GM21381 (cell line): ENCODE measurements around the gene GPR84.
"Not testable (repeated sequence)": the region's sequence is repeated elsewhere in the genome, so short reads cannot be mapped to it uniquely, and the experiment has no call there.

ENCODE experiments used
- ATAC-seq: cut with Tn5 transposase; IDR thresholded peaks from one replicate; pipeline ENCODE4 v1.9.1; 2021; ENCODE audit warnings: mild to moderate bottlenecking, moderate library complexity; ENCODE audit not compliant: unreplicated experiment

Gene GPR84

DNA sequence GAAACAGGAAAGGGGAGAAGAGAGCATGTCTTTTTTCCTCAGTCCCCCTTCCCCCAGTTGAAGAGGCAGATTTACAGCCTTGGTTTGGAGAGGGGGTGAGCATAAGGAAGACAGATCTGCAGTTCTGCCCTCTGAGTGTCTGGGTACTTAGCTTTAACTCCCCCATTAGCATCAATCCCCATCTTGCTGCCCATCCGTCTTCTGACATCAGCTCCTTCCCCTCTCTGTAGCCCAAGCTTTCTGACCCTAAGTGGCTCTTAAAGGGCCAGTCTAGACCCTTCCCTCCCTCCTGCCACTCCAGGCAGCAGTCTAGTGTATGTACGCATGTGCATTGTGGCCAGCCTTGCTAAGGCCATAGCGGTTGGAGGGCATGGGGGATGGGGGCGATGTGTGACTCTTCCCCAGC lies 7.3 kb downstream of the GPR84 start:
- ATAC-seq, result no peak

DNA sequence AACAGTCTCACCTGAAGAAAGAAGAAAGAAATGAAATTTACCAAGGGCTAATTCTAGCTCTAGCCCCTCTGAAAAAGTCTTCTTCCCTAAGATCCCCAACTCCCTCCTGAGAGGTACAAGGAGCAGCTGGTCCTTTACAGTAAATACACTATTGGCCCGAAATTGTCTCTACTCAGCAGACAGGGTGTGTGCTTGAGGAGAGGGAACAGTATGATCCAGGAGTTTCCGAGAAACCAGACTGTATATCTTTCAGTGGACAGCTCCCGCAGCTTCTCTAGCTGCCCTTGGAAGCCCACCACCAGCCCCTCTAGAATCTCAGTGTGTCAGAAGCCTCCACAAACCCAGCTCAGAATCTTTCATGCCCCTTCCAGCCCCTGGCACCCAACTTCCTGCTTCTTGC lies 8.1 kb downstream of the GPR84 start:
- ATAC-seq, result no peak

DNA sequence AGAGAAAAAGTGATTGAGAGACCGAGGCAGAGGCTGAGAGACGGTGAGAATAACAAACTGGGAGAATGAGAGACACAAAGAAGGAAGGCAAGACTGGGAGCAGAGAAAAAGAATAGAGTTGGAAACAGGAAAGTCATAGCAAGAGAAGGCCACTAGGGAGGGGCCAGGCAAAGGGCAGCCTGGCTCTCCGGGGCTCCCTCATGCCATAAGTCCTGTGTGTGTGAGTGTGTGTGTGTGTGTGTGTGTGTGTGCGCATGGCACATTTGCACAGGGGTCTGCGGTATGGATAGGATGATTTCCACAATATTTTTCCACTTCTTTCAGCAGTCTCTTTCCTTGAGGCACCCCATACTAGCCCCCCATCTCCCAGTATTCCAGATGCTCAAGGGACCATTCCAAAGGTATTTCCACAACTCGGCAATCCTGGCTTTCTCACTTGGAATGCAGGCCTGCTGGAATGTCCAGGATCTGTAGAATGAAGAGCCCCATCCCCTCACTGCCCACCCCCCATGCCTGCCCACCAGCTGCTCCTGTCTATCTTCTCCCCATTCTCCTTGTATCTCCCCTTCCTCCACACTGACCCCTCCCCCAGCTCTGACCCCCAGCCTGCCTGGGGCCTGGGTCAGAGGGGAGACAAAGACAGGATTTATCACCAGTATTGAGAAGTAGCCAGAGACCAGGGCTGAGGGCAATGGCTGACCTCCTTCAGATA lies 9.0 kb downstream of the GPR84 start:
- ATAC-seq, result no peak

GRCh38 chr12:54354271-54354670 lies 10.0 kb downstream of the GPR84 start:
- ATAC-seq, result not testable (repeated sequence)

GRCh38 chr12:54352891-54353874 lies 11.1 kb downstream of the GPR84 start:
- no peak for ATAC-seq

GRCh38 chr12:54352022-54352531 lies 12.2 kb downstream of the GPR84 start:
- ATAC-seq, result no peak

DNA sequence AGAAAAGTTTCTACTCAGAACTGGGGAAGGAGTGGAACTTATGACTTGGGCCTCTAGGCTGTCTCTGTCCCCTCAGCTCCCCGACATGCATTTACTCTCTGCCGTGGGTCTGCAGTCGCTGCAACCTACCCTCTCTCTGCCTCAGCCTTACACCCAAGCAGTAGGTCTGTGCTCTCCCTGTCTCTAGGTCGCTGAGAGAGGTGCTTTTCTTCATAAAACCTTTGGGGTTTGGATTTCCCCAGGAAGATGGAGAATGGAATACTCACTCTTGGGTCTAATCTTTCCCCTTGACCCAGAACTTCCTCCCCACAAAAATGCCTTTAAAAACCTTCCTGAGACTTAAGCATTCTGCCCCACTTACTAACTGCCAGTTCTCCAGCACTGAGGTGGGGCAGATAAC lies 12.9 kb downstream of the GPR84 start:
- ATAC-seq, result no peak

DNA sequence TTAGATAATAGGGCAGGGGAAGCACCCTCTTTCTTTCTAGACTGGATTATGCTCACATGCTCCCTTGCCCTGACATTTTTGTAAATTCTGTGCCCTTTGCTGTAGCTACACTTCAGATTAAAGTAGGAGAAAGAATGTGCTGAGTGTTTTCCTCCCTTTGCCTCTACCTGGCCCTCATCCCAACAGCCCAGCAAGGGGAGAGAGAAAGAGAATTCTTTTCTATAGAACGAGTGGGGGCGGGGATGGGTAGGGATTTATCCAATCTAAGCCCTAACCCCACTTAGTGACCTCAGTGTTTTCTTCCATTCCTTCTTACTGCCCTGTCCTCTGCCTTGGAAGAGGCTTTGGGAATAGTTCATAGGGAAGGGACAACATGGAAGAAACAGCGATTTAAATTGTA lies 13.5 kb downstream of the GPR84 start:
- ATAC-seq, result no peak

DNA sequence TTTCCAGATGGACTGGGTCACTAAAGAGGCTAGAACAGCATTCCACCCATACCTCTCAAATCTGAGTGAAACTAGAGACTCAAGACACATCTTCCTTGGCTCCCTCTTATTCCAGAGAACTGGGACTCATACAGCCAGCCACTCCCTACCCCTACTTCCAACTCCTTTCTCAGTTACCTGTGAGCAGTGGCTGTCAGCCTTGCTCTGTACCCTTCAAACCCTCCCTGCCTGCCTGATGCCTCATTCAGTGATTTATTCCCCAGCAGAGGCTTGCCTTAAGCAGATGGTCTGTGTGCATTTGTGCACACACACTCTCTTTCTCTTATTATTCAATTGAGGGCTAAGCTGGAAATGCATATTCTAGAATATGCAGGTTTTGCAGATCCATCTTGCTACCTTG lies 14.6 kb downstream of the GPR84 start:
- no peak for ATAC-seq

- no peak for ATAC-seq
Measured at GRCh38 chr12:54349036-54349435, 15.2 kb downstream of the GPR84 start.

DNA sequence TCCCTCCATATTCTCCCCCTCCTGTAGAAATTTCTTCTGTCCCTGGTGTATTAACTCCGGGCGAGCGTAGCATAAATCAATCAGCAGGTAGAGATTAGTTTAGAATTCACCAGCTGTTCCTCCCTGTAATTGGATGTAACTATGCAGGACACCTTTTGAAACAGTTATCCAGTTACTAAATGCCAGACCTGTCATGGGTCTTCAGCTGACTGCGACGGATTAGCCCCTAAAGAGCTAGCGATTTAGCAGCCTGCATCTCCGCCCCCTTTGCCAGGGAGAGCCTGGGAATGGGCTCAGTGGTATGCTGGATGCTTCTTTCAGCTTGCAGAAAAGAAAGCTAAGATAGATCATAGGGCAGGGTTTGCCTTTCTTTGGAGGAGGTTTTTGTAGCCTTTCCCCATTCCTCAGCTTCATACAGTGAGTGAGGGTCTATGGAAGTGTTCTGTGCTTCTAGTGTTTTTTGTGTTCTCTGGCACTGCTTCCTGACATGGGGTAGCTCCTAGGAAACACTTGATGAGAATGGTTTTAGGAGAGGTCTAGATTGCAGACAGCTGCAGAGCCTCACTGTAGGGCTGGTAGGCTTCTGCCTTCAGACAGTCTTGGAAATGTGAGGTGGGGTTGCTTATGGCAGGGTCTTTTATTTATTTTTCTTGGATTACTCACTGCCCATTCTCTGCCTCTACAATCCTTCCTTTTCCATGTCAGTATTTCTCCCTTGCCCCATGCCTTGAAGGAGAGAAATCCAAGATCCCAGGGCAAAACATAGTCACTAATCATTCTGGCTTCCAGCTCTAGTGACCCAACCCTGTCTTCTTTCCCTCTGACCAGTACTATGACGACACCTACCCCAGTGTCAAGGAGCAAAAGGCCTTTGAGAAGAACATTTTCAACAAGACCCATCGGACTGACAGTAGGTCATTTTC lies 22.6 kb downstream of the GPR84 start:
- no peak for ATAC-seq

DNA sequence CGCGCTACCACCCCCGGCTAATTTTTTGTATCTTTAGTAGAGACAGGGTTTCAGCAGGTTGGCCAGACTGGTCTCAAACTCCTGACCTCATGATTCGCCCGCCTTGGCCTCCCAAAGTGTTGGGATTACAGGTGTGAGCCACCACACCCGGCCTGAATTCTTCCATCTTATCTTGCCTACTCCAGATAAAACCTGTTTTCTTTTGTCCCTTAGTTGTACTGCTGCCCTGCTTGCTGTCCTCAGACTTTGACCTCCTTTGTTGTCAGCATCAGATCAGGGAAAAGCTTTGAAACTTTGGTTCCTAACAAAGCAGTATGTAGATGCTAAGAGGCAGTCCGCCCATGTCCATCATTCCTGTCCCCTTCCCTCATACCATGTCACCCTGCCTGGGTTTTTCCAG lies 23.4 kb downstream of the GPR84 start:
- no peak for ATAC-seq

GRCh38 chr12:54338698-54339296 lies 25.5 kb downstream of the GPR84 start:
- no peak for ATAC-seq

DNA sequence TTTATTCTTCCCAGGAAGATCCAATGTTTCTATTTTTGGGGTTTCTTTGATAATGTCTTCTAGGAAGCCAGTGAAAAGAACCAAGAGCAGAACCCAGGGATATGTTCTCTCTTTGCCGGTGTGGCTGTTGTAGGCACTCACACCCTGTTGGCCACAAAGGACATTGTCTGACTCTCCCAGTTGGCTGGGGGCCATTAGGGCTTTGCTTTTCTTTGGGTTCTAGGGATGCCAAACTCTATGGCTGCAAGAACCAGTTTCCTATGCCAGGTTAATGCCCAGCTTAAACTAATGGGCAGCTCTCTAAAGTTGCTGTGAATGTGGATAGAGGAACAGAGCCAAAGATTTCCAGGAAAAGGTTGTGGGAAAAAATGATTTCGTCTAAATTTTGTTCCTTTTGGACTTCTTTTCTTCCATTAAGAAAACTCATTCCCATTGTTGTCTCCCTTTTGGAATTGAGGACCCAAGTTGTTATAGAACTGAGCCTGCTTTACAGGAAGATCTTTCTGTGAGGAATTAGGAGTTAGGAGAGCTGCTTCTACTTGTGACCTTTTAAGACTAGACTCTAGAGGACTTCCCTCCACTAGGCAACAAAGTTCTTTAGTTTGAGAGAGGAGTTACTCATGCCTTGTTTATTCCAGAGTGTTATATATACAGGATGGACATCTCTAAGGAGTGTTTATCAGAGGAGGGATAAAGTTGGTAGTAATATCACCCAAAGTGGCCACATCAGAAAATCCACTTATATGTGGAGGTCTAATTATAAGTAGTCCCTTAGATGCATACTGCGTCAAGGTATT lies 26.2 kb downstream of the GPR84 start:
- no peak for ATAC-seq

- ATAC-seq, result no peak
Measured at GRCh38 chr12:54337280-54337842, 26.9 kb downstream of the GPR84 start.

- ATAC-seq, result no peak
Measured at GRCh38 chr12:54333420-54334034, 30.8 kb downstream of the GPR84 start.

DNA sequence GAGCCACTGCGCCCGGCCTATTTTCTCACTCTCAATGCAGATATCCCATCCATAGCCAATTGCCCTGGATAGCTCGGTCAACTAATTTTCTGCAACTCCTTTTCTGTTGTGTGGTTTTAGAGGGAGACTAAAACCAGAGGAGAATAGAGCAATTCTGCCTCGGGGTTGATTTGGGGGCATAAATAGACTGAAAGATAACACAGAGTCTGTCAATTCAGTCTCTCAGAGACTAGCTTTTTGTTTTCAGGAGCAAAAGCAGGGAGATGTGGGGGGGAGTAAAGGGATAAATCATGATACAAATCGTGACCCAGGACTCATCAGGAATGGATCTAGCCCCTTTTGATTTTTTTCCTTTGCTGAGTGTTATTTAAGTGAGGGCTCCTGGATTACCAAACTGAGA lies 32.8 kb downstream of the GPR84 start:
- no peak for ATAC-seq

- no peak for ATAC-seq
Measured at GRCh38 chr12:54330442-54330841, 33.8 kb downstream of the GPR84 start.

GRCh38 chr12:54329759-54330158 lies 34.5 kb downstream of the GPR84 start:
- ATAC-seq, result no peak
